T-cell (primary cell): ENCODE data around the gene C1orf232. TPM values are rescaled to one million over a fixed set of nuclear protein-coding genes. Genes with fewer than 3 reads are reported as not detected.
A peak's percentile ranks its signal among the peaks of the same experiment; 100 is the strongest.

ENCODE experiments used
- ATAC-seq, 4 experiments: fragments of 200-7000 bp in 3 of 4; fragments of 150-1000 bp in 1 of 4; cut with Tn5 transposase; replicated peaks in 1 of 4; 1 replicate in 3 of 4; 2 replicates in 1 of 4; pipeline ENCODE4 v1.10.0; 2021; ENCODE audit warnings: moderate library complexity in 3 of 4, mild to moderate bottlenecking in 2 of 4, moderate number of reproducible peaks in 1 of 4
- CTCF ChIA-PET, 2 donors: fragments of 300-600 bp; sonication (Branson Sonifier 250); formaldehyde crosslinking; loops; one replicate each; lab custom pipeline; 2022; ENCODE audit warnings: antibody characterized with exemption in 2 of 2; lab: Charles Lee
- POLR2A ChIA-PET, 2 donors: fragments of 300-600 bp; sonication (Branson Sonifier 250); formaldehyde crosslinking; loops; one replicate each; lab custom pipeline; 2022; ENCODE audit warnings: antibody characterized with exemption in 2 of 2; lab: Charles Lee
- DNase-seq, 35 experiments: peaks; one replicate each; pipeline versions ENCODE4 v3.0.0 to v3.0.0-alpha.2; 2013 to 2023
- H3K27ac ChIP-seq: one replicate; pipeline ENCODE4 v1.5.1; 2013; ENCODE audit warnings: low read length
- H3K27me3 ChIP-seq, 2 experiments: replicated peaks in 1 of 2; 1 replicate in 1 of 2; 2 replicates in 1 of 2; pipeline versions ENCODE4 v1.6.1 to v1.7.0; 2013; ENCODE audit warnings: low read length in 1 of 2, mixed read lengths in 1 of 2; ENCODE audit not compliant: control insufficient read depth in 2 of 2, insufficient read depth in 2 of 2; ENCODE audit errors: extremely low read depth in 1 of 2
- H3K36me3 ChIP-seq, 2 donors: 1 replicate in 1 of 2; 2 replicates in 1 of 2; pipeline versions ENCODE4 v1.6.1 to v1.7.0; 2013; ENCODE audit warnings: low read length in 1 of 2; ENCODE audit not compliant: control insufficient read depth in 2 of 2, insufficient read depth in 1 of 2; ENCODE audit errors: extremely low read depth in 1 of 2
- H3K4me1 ChIP-seq, 2 experiments: 1 replicate in 1 of 2; 2 replicates in 1 of 2; pipeline versions ENCODE4 v1.6.1 to v1.7.0; 2013; ENCODE audit warnings: low read length in 2 of 2, mixed read lengths in 1 of 2; ENCODE audit not compliant: insufficient read depth in 2 of 2, control insufficient read depth in 1 of 2; ENCODE audit errors: extremely low read depth in 1 of 2
- H3K4me3 ChIP-seq, 2 donors: 1 replicate in 1 of 2; 2 replicates in 1 of 2; pipeline versions ENCODE4 v1.5.1 to v1.7.0; 2013; ENCODE audit warnings: mild to moderate bottlenecking in 2 of 2, low read length in 1 of 2, moderate library complexity in 1 of 2; ENCODE audit not compliant: control insufficient read depth in 1 of 2; ENCODE audit errors: extremely low read depth in 1 of 2
- H3K9me3 ChIP-seq: 2 replicates; pipeline ENCODE4 v1.7.0; 2013
- H3K27ac Mint-ChIP-seq, 2 donors: one replicate each; pipeline ENCODE4 v1.8.0; 2020 to 2021; ENCODE audit warnings: mild to moderate bottlenecking in 2 of 2, mixed read lengths in 2 of 2
- H3K27me3 Mint-ChIP-seq, 2 donors: one replicate each; pipeline ENCODE4 v1.8.0; 2021 to 2022; ENCODE audit warnings: mixed read lengths in 2 of 2
- H3K36me3 Mint-ChIP-seq: one replicate; pipeline ENCODE4 v1.8.0; 2021; ENCODE audit warnings: mixed read lengths
- H3K4me1 Mint-ChIP-seq, 3 donors: one replicate each; pipeline ENCODE4 v1.8.0; 2020 to 2022; ENCODE audit warnings: mixed read lengths in 3 of 3, mild to moderate bottlenecking in 1 of 3
- H3K4me3 Mint-ChIP-seq, 3 donors: one replicate each; pipeline ENCODE4 v1.8.0; 2020 to 2022; ENCODE audit warnings: mild to moderate bottlenecking in 3 of 3, mixed read lengths in 3 of 3, moderate library complexity in 3 of 3
- H3K9me3 Mint-ChIP-seq, 3 donors: one replicate each; pipeline ENCODE4 v1.8.0; 2020 to 2022; ENCODE audit warnings: mixed read lengths in 3 of 3
- WGBS: methylation state at CpG from one replicate; pipeline ENCODE4 v1.1.5; 2013; ENCODE audit warnings: missing lambda C conversion rate; ENCODE audit not compliant: insufficient coverage; 5-methylcytosine and 5-hydroxymethylcytosine counted together
- total RNA-seq, 35 experiments: library from RNA in 6 of 35; stranded (reverse) in 6 of 35; fragments of 120-200 nt in 1 of 35; gene quantifications; one replicate each; pipeline versions ENCODE4 v1.2.1 to v1.2.4 and lab custom pipeline; 2013 to 2026

C1orf232 gene
- total RNA-seq, 5 donors from 2014 or later (not counting 1 experiment from before 2014, with no cell fraction given) = not detected

- no peaks in the 10 kb centered on the region for H3K9me3 Mint-ChIP-seq
- 60% methylated on average over 2 of the region's 9 CpGs for WGBS
- CTCF ChIA-PET = interaction anchor here in 1 of 2 donors (0.6 kb wide), 1 partner anchor 259 kb away, joined by 3 read pairs; no protein-coding TSS in a partner anchor
Observed at GRCh38 chr1:26119892-26120608, 48.7 kb downstream of the C1orf232 start.

GRCh38 chr1:26114165-26114927, 54.4 kb downstream of the C1orf232 start:
- H3K27ac ChIP-seq = no peak overlapping the region
- Mint-ChIP-seq H3K4me3 (peak overlapping the region; percentile 11 to 43 (median 22)), H3K27ac (no peak overlapping the region), H3K9me3 (no peaks in the 10 kb centered on the region), H3K27me3 (no peaks in the 10 kb centered on the region), H3K4me1 (peaks cover 33 to 48% (median 46%) of the 10 kb centered on the region in 3 donors), H3K36me3 (peaks cover 22% of the 10 kb centered on the region)
- WGBS = 98% methylated on average over 8 of the region's 12 CpGs
- no peak overlapping the region for H3K4me3 ChIP-seq
- H3K9me3 ChIP-seq = no peaks in the 10 kb centered on the region
- peaks cover 4 to 30% of the 10 kb centered on the region in 2 donors for H3K36me3 ChIP-seq
- DNase-seq (no peak), ATAC-seq (no peak)
- CTCF ChIA-PET = interaction anchor here in 1 of 2 donors (0.7 to 1.4 kb wide), 6 partner anchors 9 to 31 kb away, joined by 3 to 8 read pairs (median 5); no protein-coding TSS in a partner anchor
- peaks cover 7 to 16% of the 10 kb centered on the region in 2 experiments for H3K4me1 ChIP-seq
- no peaks in the 10 kb centered on the region for H3K27me3 ChIP-seq
- POLR2A ChIA-PET = no interaction called here

More at GRCh38 chr1:26119892-26120608, 48.7 kb downstream of the C1orf232 start:
- ATAC-seq = no peak
- DNase-seq = no peak
- no peaks in the 10 kb centered on the region for H3K27me3 Mint-ChIP-seq
- POLR2A ChIA-PET = no interaction called here
- Histone ChIP-seq H3K4me1 (peaks cover 0 to 9% of the 10 kb centered on the region in 2 experiments), H3K9me3 (no peaks in the 10 kb centered on the region), H3K27me3 (no peaks in the 10 kb centered on the region), H3K36me3 (peaks cover 4 to 39% of the 10 kb centered on the region in 2 donors), H3K4me3 (no peak overlapping the region), H3K27ac (no peak overlapping the region)
- peaks cover 29% of the 10 kb centered on the region for H3K36me3 Mint-ChIP-seq
- H3K4me1 Mint-ChIP-seq = peaks cover 27 to 53% (median 48%) of the 10 kb centered on the region in 3 donors
- peak overlapping the region in 2 of 3 donors; percentile 13 to 25 for H3K4me3 Mint-ChIP-seq
- H3K27ac Mint-ChIP-seq = peak overlapping the region; percentile 61 to 84

Other genes starting within 250 kb of the C1orf232 start
- gene PAFAH2, start 170.9 kb downstream of the C1orf232 start, total RNA-seq = 10 to 100 TPM; 10.2 to 30.2 (median 17.3) TPM
- gene EXTL1, start 147.2 kb downstream of the C1orf232 start, total RNA-seq = under 1 TPM in 4 of 5 donors, not detected in 1; 0.08 to 0.19 (median 0.12) TPM
- under 1 TPM in 3 of 5 donors, not detected in 2; 0.13 to 0.38 (median 0.19) TPM for gene SLC30A2, start 122.8 kb downstream of the C1orf232 start, total RNA-seq
- gene TRIM63, start 101.3 kb downstream of the C1orf232 start, total RNA-seq = not detected
- gene PDIK1L, start 57.1 kb downstream of the C1orf232 start, total RNA-seq = 10 to 100 TPM in 3 of 5 donors, 1 to 10 TPM in 2; 8.8 to 23.6 (median 19.1) TPM
- gene FAM110D, start 9.9 kb downstream of the C1orf232 start, total RNA-seq = under 1 TPM in 1 of 5 donors, not detected in 4; 0.09 TPM
- 10 to 100 TPM in 3 of 5 donors, 1 to 10 TPM in 2; 8.5 to 17.7 (median 17.1) TPM for gene ZNF593, start 945 bp upstream of the C1orf232 start, total RNA-seq
- not detected for gene ZNF593OS, start 2.9 kb upstream of the C1orf232 start, total RNA-seq
- 1 to 10 TPM; 2.9 to 6.8 (median 3.6) TPM for gene CNKSR1, start 8.5 kb upstream of the C1orf232 start, total RNA-seq
- not detected for gene CATSPER4, start 21.6 kb upstream of the C1orf232 start, total RNA-seq
- 10 to 100 TPM; 14.2 to 28.5 (median 20.7) TPM for gene CEP85, start 65.2 kb upstream of the C1orf232 start, total RNA-seq
- gene SH3BGRL3, start 111.1 kb upstream of the C1orf232 start, total RNA-seq = 100 to 1,000 TPM; 218 to 457 (median 370) TPM
- 100 to 1,000 TPM in 3 of 5 donors, 10 to 100 TPM in 2; 39.5 to 112 (median 104) TPM for gene UBXN11, start 137.7 kb upstream of the C1orf232 start, total RNA-seq
- gene CD52, start 149.0 kb upstream of the C1orf232 start, total RNA-seq = 1,000 to 10,000 TPM in 4 of 5 donors, 100 to 1,000 TPM in 1; 994 to 1,121 (median 1,054) TPM
- gene CRYBG2, start 185.2 kb upstream of the C1orf232 start, total RNA-seq = 1 to 10 TPM; 3.0 to 7.3 (median 5.1) TPM
- 10 to 100 TPM in 2 of 5 donors, 1 to 10 TPM in 2, under 1 TPM in 1; 0.32 to 23.1 (median 5.3) TPM for gene ZNF683, start 203.8 kb upstream of the C1orf232 start, total RNA-seq
- gene LIN28A, start 241.9 kb upstream of the C1orf232 start, total RNA-seq = 1 to 10 TPM in 2 of 5 donors, under 1 TPM in 1, not detected in 2; 0.95 to 1.3 (median 1.1) TPM